HG03520 (cell line): ENCODE data around the gene SDHB.
A peak's percentile ranks its signal among the peaks of the same experiment; 100 is the strongest.

Experiments used
- ATAC-seq: cut with Tn5 transposase; IDR thresholded peaks from one replicate; pipeline ENCODE4 v1.9.1; 2021; ENCODE audit warnings: mild to moderate bottlenecking, moderate library complexity; ENCODE audit not compliant: unreplicated experiment

Gene SDHB

DNA sequence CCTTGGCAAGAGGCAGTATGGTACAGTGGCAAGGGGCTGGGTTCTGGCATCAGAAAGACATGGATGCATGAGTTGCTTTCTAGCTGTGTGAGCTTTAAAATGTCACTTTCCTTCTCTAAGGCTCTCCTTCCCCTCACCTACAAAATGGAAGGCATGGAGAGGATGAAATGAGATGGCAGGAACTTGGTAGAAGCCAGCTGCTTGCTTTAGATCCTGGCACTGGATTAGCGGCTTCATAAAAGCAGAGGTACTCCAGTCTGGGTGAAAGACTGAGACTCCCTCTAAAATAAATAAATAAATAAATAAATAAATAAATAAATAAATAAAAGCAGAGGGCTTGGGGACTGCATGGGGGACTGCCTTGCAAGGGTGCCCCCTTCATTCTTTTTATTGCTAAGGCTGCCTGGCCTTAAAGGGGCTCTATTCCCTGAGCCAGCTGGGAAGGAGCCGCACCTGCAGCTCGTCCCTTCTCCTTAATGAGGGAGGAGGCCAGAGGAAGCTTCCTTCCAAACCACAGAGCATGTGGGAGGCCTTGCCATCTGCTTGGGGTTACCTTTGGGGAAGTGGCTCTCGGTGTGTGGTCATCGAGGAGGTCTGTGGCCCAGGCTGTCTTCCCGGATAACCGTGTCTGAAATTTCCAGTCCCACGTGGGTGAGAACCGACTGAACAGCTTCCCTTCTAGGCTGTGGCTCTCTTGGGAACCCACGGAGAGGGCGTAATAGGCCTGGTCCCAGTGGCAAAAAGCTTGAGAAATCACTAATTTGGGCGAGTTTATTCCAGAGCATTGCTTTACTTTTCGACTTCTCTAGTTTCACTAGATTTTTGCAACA, 40.1 kb downstream of the SDHB start:
- ATAC-seq = no peak

DNA sequence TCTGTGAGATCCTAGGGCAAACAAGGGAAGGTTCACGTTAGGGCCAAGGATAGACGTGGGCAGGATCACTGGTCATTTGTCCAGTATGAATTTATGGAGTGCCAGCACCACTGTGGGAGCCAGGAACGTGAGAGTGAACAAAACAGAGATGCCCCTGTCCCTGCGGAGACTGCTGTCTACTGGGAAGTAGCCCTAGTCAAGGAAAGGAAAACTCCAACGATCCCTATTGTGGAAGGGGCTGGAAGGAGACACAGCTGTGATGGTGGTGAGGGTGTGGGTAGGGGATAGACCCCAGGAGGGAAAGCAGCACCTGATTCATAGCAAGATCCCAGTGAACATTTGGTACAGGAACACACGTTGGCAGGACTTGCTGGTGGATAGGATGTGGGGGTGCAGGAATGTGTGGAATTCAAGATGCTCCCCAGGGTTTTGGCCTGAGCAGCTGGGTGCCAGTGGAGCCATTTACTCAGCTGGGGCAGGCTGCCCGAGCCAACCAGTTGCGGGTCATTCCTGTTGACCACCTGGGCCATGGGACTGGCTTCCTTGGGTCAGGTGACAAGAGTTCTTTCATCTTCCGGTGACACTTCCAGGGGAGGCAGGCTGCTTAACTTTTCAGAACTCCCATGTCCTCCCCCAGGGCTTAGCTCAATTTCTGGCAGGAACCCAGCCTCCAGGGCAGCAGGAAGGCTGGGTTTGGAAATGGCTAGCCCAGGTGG, 40.9 kb downstream of the SDHB start:
- no peak for ATAC-seq

DNA sequence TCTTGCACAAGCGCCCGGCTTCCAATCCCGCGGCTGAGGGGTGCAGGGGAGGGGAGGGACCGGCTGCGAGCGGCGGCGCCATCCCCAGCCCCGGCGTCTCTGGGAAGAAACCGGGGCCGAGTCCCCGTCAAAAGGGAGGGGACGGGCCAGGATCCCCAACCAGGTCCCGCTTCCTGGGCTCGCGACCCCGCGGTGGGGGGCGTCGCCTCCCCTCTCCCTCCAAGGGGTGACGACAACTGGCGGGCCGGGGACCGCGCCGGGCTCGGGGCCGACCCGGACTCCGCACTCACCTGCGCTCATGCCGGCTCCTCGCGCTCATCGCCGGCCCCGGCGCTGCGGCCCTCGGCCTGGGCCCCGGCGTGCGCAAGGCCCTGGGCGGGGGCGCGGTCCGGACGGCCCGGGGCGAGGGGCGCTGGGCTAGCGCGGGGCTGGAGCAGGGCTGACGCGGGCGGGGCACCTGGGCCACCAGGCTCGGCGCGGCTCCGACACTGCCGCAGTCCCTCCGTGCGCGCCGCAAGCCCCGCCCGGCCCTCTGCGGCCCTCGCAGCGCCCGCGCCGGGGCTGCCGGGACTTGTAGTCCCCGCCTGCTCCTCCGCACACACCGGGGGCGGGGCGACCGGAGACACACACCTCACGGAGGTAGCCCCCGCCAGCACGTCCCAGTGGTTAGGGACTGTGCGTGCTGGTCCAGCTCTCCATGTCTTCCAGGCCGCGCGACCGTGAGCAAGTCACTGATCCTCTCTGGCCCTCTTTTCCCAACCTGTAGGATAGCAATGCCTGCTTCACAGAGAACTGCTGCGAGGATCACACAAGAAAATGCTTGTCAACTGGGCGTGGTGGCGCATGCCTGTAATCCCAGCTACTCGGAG, 42.2 kb downstream of the SDHB start, which contains the start of gene ATP13A2:
TSS of gene ATP13A2 (minus strand) at position 490 of the 869 bp plus-strand sequence. CDS start at position 300, 190 bp downstream.
- ATAC-seq = peak; percentile 84

DNA sequence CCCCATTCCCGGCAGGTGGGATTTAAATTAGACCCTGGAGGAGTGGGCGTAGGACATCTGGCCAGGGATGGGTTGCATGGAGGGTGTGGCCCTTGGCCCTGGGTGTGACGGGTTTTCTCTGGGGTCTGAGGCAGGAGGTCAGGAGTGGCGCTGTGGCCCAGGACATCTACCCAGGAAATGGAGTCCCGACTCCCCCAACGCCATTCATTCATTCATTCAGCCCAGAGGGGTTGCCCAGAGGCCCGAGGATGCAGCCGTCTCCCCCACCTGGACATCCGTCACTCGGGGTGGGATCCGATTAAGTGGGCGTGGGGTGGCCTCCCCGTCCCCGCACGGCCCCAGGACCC, 42.8 kb downstream of the SDHB start:
- no peak for ATAC-seq

DNA sequence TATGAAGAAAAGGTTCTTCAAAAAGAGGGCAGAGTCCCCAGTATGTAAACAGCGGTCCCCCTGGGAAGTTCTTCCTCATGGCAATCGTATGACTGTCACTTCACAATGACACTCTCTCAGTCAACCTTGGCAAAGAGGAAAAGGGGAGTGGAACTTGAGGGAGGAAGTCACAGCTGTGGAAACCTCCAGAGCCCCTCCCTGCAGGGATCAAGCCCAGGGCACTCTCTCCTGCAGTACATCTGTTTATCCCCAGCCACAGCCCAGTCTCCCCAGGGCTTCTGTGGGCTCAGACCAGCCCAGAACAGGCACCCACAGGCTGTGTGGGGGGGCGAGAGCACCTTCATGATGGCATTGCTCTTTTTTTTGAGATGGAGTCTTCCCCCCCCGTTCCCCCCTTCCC, 44.1 kb downstream of the SDHB start:
- ATAC-seq = no peak

DNA sequence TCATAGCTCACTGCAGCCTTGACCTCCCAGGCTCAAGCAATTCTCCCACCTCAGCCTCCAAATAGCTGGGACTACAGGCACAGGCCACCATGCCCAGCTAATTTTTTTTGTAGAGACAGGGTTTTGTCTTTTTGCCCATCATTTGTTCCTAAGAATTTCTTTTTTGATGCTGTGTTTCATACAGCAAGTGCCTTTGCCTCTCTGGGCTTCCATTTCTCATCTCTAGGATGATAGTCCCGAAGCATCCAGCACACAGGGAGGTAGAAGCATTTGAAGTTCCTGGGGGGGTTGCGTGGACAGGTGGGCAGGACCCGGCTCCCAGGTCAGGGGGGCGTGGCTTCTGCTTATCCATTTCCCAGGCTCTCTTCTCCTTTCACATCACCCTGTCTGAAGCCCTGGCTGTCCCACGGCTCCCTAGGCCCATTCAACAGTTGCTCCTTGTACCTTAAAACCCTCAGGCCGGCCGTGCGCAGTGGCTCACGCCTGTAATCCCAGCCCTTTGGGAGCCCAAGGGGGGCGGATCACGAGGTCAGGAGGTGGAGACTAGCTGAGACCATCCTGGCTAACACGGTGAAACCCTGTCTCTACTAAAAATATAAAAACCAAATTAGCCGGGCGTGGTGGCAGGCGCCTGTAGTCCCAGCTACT, 45.5 kb downstream of the SDHB start:
- ATAC-seq = no peak

DNA sequence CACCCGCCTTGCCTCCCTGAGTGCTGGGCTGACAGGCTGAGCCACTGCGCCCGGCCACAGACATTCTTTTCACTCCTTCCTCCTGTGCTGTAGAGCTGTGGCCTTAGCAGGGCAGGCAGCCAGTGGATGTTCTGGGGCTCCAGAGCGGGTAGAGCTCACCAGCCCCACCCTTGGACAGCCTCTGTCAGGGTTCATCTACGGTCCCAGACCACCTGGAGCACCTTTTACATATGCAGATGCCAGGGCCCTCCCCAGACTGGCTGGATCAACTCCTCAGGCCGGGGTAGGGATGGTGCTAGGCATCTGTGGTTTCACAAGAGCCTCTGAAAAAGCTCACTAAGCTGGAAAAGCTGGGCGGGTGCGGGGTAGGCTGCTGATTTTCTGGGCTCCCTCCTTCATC, 46.7 kb downstream of the SDHB start:
- no peak for ATAC-seq

DNA sequence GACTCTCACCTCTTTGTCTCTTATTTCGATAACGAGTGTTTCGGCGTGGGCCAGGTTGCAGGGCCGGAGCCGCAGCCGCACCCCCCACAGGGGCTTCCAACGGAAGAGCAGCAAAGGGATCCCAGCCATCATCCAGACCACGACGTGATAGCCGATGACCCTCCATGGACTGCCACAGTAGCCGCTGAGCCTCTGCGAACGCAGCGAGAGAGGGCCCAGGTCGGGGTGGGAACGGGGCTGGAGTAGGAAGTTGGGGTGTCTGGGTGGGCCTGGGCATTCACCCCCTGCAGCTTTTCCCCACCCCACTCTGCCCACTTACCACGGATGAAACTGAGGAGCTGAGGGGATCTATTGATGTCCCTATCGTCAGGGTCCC, 48.5 kb downstream of the SDHB start:
- ATAC-seq = no peak

DNA sequence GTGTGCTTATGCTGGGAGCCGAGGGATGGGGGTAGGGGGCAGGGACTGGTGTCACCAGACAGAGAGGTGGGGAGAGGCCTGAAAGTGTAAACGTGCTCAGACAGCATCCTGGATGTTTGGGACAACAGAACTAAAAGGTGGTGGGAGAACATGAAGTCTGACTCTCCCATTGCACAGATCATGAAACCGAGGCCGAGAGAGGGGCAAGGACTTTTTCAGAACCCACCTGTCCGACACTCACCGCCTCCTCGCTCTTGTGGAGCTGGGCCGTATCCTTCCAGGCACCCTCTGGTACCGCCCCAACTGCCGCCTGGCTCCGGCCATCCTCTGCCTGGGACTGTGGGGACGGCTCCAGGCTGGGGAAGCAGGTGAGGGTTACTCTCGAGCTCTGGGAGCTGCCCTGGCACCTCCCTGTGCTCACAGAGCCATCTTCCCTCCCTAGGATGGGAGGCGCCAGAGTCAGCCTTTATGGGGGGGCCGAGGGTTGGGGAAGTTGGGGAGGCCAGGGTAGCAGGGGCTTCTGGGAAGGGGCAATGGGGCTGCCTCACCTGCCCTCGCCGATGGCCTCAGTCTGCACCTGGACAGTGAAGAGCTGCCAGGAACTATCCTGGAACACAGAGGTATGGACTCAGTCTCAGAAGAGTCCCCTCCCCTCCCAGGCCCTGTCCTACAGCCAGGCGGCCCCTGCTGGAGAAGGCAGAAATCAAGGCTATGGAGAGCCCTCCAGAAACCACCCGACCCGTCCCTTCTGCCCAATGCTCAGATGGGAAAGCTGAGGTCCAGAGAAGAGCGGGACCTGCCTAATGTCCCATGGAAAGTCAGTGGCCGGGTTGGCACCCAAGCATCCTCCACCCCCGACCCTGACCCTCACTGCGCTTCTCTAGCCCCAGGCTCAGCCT, 49.1 kb downstream of the SDHB start:
- no peak for ATAC-seq

DNA sequence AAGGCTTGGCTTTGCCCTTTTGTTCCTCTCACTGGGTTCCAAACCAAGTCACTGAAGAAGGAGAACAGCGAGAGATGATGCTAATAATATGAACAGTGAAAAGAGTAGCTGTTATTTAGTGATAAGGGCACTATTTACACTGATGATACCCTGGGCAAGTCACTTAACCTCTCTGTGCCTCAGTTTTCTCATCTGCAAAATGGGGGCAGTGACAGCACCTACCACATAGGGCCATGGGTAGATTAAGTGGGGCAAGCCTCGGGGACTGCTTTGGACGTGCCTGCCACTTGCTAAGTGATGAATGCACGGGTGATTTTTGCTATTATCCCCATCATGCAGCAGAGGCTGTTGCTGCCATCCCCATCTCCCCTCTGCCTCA, 51.3 kb downstream of the SDHB start:
- ATAC-seq = no peak

DNA sequence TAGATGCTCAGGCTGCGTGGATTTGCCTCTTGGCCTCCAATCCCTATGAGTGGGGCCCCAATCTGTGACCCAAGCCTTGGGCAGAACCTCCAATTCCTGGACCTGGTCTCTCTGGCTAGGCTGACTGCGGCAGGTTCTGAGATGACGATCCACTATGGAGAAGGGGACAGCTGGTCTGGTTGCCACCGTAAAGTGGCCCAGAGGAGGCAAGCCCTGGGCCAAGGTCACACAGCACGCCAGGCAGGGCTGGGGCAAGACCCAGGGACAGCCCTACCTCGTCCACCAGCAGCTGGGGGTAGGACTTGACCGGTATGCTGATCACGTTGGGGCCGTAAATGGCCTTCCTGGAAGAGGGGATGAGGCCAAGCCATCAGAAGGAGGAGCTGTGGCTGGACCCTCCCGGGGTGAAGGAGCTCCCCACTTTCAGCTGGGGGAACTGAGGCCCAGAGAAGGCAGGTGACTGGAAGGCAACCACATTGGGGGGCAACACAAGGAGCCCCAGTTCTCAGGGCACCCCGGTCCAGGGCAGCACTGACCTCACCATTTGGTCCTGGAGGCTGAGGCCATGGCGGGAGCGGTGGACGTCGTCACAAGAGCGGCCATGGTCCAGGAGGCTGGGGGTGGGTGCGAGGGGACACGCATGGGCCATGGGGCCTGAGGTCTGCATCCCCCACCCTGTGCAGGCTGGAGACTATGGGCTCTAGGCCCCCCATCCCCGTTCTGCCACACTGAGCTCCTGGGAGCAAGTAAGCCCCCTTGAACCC, 51.9 kb downstream of the SDHB start:
- ATAC-seq = no peak

DNA sequence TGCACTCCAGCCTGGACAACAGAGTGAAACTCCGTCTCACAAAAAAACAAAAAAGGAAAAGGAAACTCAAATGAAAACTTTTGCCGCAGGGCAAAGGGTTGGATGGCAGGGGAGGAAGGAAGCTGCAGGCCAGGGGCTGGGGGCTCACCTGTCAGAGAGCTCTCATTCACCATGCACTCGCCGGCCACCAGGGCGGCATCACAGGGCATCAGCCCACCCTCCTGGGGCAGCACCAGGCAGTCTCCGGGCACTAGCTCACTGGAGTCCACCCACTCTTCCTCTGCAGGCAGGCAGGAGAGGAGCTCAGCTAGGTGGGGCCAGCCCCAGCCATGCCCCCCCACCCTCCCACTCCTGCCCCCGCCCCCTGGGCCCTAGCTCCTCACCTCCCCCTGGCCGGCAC, 54.0 kb downstream of the SDHB start:
- no peak for ATAC-seq

DNA sequence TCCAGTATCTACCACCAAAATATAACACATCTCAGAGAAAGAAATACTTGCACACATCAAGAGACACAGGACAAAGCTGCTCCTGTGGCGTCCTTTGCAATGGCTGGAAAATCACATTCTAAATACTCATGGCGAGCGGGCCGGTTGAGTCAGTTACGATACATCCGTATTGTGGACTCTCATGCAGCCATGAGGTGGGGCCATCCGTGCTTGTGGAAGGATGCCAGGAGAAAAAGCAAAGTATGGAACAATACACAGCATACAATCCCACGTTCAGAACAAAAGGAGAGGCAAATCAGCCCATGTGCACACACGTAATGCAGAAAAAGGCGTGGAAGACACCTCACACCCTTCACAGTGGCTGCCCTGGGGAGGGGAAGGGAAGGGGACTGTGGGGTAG, 55.2 kb downstream of the SDHB start:
- no peak for ATAC-seq

DNA sequence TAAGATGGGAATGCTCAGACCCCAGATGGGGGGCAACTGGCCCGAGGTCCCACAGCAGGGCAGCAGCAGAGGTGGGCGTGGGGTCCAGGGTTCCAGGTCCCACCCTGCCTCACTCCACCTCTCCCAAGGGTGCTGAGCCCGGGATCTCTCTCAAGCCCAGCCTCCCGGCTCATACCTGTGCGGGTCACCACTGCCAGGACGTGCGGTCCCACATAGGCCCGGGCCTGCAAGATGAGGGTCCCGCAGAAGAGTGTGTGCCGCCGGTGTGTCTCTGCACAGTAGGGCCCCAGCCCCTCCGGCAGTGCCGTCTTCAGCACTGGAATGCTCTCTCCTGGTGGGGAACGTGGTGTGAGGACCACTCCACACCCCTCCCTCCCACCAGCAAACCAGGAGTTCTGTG, 57.0 kb downstream of the SDHB start:
- ATAC-seq = no peak

DNA sequence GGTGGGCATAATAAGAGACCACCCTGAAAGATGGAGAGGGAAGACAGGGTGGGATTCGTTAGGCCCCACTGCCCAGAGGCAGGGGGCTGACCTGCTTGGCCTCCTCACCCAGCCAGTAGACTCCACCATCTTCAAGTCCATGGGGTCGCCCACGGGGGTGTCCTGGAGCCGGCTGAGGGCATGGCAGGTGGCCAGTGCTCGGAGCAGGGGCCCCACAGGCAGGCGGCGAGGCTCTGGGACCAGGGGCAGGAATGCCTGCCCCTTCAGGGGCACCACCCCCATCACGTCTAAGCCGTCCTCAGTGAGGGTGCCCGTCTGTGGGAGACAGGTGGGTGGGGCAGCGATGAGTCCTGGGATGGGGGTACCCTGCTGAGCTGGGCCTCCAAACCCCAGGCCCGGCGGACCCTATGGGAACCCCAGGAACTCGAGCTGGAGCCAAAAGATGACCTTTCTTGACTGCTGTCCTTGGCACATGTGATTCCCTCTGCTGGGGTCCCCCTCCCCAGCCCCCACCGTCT, 60.3 kb downstream of the SDHB start:
- ATAC-seq = no peak

DNA sequence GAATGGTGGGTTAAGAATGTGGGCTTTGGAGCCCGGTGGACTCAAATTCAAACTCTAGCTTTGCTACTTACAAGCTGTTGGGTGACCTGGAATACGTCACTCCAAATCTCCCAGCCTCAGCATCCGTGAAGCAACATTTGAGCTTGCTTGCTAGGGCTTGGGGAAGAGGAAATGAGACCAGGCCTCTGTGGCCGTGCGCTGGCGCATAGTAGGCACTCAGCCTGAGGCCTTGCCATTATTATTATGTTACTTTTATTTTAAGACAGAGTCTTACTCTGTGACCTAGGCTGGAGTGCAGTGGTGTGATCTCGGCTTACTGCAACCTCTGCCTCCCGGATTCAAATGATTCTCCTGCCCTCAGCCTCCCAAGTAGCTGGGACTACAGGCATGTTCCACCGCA, 61.2 kb downstream of the SDHB start:
- no peak for ATAC-seq

DNA sequence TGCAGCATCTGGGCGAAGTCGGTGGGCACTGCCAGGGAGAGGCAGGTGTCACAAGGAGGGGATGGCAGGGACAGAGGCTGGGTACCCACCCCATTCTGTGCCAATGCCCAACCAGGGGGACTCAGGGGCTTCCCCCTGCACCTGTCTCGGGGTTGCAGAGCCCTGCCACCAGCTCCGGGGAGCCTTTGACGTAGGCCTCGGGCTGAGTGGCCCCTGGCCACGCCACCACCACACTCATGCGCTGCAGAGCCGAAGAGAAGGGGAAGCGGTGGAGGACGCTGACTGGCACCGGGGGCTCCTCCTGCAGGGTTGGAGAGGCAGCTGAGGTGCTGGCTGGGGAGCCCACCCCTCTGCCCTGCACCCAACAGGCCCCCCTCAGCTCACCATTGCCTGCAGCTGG, 61.7 kb downstream of the SDHB start:
- no peak for ATAC-seq

DNA sequence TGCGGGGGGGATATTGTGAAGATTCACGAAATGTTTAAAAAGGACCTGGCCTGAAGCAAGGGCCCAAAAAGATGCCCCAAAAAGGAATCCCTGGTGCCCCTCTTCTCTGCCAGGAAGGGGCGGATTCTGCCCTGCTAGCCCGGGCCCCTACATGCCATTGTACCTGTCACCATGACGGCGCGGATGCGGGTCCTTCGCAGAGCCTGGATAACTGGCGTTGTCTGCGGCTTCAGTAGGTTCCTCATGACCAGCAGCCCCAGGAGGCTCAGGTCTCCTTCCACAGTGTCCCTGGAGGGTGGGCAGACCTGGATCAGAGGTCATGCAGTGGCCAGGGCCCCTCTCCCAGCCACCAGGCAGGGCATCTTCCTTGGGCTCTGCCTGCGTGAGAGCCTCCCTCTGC, 62.3 kb downstream of the SDHB start:
- ATAC-seq = no peak
